Activated T-cell treated with anti-CD3 and anti-CD28 coated beads for 48 hours (primary cell): ENCODE data around the gene HEATR9.
"Not testable (repeated sequence)": the region's sequence is repeated elsewhere in the genome, so short reads cannot be mapped to it uniquely, and the experiment has no call there.

Source experiments
- DNase-seq: peaks from one replicate; pipeline ENCODE4 v3.0.0-alpha.2; 2020; ENCODE audit warnings: low read depth

The HEATR9 gene

GRCh38 chr17:35868737-35869136, at the start of gene HEATR9:
HEATR9 (minus strand) TSS chr17:35868891; CDS start chr17:35868742, 149 bp downstream.
- no peak for DNase-seq

- DNase-seq = no peak
Observed at GRCh38 chr17:35917519-35918213, 49.0 kb upstream of the HEATR9 start.

DNA sequence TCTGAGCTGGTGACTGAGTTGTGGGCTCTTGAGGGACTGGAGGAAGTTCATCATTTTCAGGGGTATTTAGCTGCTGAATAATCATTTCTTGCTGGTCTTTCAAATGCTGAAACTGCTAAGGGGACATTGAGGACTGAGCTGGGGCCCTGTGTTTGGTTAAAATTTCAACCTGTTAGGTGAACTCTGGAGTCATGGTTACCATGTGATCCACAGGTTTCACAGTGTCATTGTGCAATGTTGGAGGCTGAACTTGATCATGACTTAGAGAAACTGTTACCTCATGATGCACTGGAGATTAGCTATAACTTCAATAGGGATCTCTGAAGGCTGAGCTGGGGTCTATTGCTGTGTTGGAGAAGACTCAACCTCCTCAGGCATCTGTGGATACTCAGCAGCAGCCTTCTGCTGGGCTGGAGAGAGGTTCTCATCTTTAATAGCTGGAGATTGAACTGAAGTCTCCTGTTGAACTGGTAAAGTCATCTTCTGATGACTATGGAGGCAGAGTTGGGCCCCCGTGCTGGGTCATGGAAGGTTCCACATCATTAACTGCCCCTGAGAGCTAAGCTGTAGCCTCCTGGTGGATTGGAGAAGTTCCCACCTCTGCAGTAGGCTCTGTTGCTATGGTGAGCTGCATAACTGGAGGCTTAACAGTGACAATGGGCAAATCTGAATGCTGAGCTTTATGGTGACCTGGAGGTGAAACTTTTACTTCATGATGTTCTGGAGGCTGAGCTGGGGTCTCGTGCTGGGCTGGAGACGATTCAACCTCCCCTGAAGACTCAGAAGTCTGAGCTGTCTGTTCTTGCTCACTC, 46.7 kb upstream of the HEATR9 start:
- DNase-seq = no peak

GRCh38 chr17:35914354-35914753, 45.7 kb upstream of the HEATR9 start:
- no peak for DNase-seq

- DNase-seq = no peak
Observed at GRCh38 chr17:35913609-35914008, 44.9 kb upstream of the HEATR9 start.

- no peak for DNase-seq
Observed at GRCh38 chr17:35912942-35913341, 44.3 kb upstream of the HEATR9 start.

- no peak for DNase-seq
Observed at GRCh38 chr17:35912339-35912912, 43.7 kb upstream of the HEATR9 start.

DNA sequence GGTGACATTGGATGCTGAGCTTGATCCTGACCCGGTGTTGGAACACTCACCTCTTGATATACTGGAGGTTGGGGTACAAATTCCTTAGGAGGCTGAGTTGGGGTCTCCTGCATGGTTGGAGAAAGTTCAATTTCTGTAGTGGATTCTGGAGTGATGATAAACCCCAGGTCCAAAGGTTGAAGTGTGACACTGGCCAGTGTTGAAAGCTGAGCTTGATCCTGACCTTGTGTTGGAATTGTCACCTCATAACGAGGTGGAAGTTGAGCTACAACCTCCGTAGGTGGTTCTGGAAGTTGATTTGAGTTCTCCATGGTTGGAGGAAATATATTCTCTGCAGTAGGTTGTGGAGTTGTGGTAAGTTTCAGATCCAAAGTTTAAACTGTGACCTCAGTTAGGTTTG, 40.7 kb upstream of the HEATR9 start:
- no peak for DNase-seq

GRCh38 chr17:35907691-35908090, 39.0 kb upstream of the HEATR9 start:
- no peak for DNase-seq

GRCh38 chr17:35906926-35907637, 38.4 kb upstream of the HEATR9 start:
- no peak for DNase-seq

DNA sequence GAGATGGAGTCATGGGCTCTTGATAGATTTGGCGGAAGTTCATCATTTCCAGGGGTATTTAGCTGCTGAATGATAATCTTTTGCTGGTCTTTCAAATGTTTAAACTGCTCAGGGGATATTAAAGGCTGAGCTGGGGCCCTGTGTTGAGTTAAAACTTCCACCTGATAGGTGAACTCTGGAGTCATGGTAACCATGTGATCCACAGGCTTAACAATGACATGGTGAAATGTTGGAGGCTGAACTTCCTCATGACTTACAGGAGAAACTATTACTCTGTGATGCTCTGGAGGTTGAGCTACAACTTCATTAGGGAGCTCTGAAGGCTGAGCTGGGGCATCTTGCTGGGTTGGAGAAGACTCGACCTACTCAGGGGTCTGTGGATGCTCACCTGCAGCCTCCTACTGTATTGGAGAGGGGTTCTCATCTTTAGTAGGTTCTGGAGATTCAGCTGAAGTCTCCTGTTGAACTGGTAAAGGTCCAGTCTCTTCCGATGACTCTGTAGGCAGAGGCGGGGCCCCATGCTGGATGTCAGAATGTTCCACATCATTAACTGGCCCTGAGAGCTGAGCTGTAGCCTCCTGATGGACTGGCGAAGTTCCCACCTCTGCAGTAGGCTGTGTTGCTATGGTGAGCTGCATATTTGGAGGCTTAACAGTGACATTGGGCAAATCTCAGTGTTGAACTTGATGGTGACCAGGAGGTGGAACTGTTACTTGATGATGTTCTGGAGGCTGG, 37.7 kb upstream of the HEATR9 start:
- no peak for DNase-seq

DNA sequence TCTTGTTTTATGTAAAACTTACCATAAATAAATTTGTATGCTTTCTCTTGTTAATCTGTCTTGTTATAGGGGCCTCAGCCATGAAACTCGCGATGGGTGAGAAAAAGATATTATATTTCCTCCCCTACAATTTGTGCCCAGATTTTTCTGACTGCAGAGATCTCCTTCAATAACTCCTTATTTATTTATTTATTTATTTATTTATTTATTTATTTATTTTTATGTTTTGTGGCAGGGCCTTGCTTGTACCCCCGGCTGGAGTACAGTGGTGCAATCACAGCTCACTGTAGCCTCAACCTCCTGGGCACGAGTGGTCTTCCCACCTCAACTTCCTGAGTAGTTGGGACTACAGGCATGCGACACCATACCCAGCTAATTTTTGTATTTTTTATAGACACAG, 34.8 kb upstream of the HEATR9 start:
- no peak for DNase-seq

- DNase-seq = no peak
Observed at GRCh38 chr17:35901631-35902175, 33.0 kb upstream of the HEATR9 start.

DNA sequence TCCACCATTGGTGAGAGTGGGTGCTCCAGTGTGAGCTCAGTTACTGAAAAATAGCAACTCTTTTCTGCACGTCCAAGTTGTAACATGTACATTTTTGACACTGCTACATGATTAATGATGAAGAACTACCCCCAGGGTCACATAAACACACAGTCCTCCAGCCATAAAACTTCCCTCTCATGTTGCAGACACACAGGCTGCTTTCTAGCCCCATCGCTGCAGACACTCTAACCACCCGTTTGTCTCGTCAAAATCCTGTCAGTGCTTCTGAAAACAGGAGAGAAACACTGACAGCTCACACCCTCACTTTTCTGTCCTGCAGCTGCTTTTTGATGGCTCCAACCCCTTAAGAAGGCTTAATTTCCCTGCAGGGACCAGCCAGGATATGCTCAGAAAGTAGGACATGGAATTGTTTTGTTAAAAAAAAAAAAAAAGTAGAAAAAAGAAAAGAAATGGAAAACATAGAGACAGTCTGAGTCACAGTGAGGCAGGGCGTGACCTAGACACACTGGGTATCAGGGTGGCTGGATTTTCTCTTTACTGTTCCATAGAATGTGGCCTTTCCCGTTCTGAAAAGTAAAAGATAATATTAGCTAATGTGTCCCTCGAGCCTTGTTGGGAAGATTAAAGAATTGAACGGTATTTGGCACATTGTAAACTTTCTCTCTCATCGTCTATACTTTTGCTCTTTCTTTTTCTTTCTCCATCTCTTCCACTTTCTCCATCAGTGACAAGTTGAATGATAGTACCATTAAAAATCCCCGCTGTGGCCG, 32.2 kb upstream of the HEATR9 start:
- DNase-seq = no peak

GRCh38 chr17:35900280-35900679, 31.6 kb upstream of the HEATR9 start:
- no peak for DNase-seq

- DNase-seq = peak; percentile 39
Observed at GRCh38 chr17:35898283-35899070, 29.8 kb upstream of the HEATR9 start.

GRCh38 chr17:35897772-35898171, 29.1 kb upstream of the HEATR9 start:
- not testable (repeated sequence) for DNase-seq

GRCh38 chr17:35895636-35896587, 27.2 kb upstream of the HEATR9 start:
- peak; percentile 18 for DNase-seq

- no peak for DNase-seq
Observed at GRCh38 chr17:35894206-35894605, 25.5 kb upstream of the HEATR9 start.
